GM21390 (cell line): ENCODE measurements around the gene PFDN2.
A peak's percentile ranks its signal among the peaks of the same experiment; 100 is the strongest.
"Not testable (repeated sequence)": the region's sequence is repeated elsewhere in the genome, so short reads cannot be mapped to it uniquely, and the experiment has no call there.

ENCODE experiments used
- ATAC-seq: cut with Tn5 transposase; IDR thresholded peaks from one replicate; pipeline ENCODE4 v1.9.1; 2021; ENCODE audit not compliant: unreplicated experiment

PFDN2 gene

GRCh38 chr1:161139766-161140165 is 21.9 kb upstream of the PFDN2 start:
- no peak for ATAC-seq

- ATAC-seq = no peak
Observed at GRCh38 chr1:161138431-161138830, 20.6 kb upstream of the PFDN2 start.

GRCh38 chr1:161137881-161138280 is 20.0 kb upstream of the PFDN2 start:
- no peak for ATAC-seq

- ATAC-seq = no peak
Observed at GRCh38 chr1:161133220-161133740, 15.4 kb upstream of the PFDN2 start.

- peak; percentile 96 for ATAC-seq
Observed at GRCh38 chr1:161132410-161133219, 14.8 kb upstream of the PFDN2 start, which contains the start of gene DEDD. Gene DEDD (minus strand): TSS chr1:161132667. CDS start chr1:161124462, 8,205 bp downstream.

GRCh38 chr1:161131523-161132409 is 13.9 kb upstream of the PFDN2 start:
- no peak for ATAC-seq

- ATAC-seq = no peak
Observed at GRCh38 chr1:161130266-161130665, 12.4 kb upstream of the PFDN2 start.

GRCh38 chr1:161128591-161129420 is 11.0 kb upstream of the PFDN2 start:
- ATAC-seq = no peak

GRCh38 chr1:161127649-161128048 is 9.8 kb upstream of the PFDN2 start:
- no peak for ATAC-seq

GRCh38 chr1:161122967-161123366 is 5.1 kb upstream of the PFDN2 start:
- no peak for ATAC-seq

GRCh38 chr1:161121834-161122233 is 4.0 kb upstream of the PFDN2 start:
- ATAC-seq = no peak

GRCh38 chr1:161121042-161121650 is 3.3 kb upstream of the PFDN2 start:
- no peak for ATAC-seq

GRCh38 chr1:161119092-161119903 is 1.5 kb upstream of the PFDN2 start:
- peak; percentile 46 for ATAC-seq

- not testable (repeated sequence) for ATAC-seq
Observed at GRCh38 chr1:161115961-161116360, 1.9 kb downstream of the PFDN2 start.

GRCh38 chr1:161115132-161115711 is 2.6 kb downstream of the PFDN2 start:
- no peak for ATAC-seq

GRCh38 chr1:161114556-161114955 is 3.3 kb downstream of the PFDN2 start:
- no peak for ATAC-seq

GRCh38 chr1:161113915-161114314 is 3.9 kb downstream of the PFDN2 start:
- no peak for ATAC-seq

- no peak for ATAC-seq
Observed at GRCh38 chr1:161111527-161111926, 6.3 kb downstream of the PFDN2 start.

- no peak for ATAC-seq
Observed at GRCh38 chr1:161111117-161111516, 6.7 kb downstream of the PFDN2 start.
